ENCODE measurements around the gene TPPP3.
"Not testable (repeated sequence)": the region's sequence is repeated elsewhere in the genome, so short reads cannot be mapped to it uniquely, and the experiment has no call there.

The TPPP3 gene

DNA sequence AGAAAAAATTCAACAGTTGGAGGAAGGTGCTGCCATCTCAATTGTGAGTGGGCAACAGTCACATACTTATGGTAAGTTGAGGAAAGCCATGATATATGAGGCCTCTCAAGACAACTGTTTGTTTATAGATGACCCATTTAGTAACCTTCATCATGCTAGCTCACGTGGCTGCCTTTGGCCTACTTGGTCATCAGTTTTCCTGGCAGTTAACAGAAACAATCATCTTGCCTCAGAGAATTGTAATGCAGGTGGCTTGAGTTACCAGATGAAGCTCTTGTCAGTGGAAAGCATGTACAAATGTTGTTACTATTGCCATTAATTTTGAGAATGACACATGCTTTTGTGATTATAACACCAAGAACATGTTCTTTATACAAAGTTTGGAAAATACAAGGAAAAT lies 14.7 kb downstream of the TPPP3 start:
- Histone ChIP-seq H3K9me3 (ENCODE audit: control insufficient read depth, low read depth, low read length) (no peaks in the 10 kb centered on the region), H3K4me1 (ENCODE audit: control insufficient read depth, low read depth, low read length) (no peaks in the 10 kb centered on the region), H3K27ac (ENCODE audit: low read length) (no peak overlapping the region), H3K9ac (ENCODE audit: low read length) (no peak overlapping the region), H3K4me3 (ENCODE audit: low read length) (no peak overlapping the region), H3K36me3 (ENCODE audit: control insufficient read depth, low read depth, low read length) (no peaks in the 10 kb centered on the region), H3K27me3 (ENCODE audit: control insufficient read depth, insufficient read depth, low read length) (no peaks in the 10 kb centered on the region)

DNA sequence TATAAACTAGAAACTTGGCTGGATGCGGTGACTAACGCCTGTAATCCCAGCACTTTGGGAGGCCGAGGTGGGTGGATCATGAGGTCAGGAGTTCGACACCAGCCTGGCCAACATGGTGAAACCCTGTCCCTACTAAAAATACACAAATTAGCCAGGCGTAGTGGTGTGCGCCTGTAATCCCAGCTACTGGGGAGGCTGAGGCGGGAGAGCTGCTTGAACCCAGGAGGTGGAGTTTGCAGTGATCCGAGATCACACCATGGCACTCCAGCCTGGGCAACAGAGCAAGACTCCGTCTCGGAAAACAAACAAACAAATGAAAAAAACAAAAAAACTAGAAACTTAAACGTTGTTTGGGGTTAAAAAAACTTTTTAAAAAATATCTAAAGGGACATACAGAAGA lies 17.3 kb downstream of the TPPP3 start:
- H3K4me1 ChIP-seq (ENCODE audit: control insufficient read depth, low read depth, low read length); H3K4me3 ChIP-seq (ENCODE audit: low read length); H3K9ac ChIP-seq (ENCODE audit: low read length); H3K36me3 ChIP-seq (ENCODE audit: control insufficient read depth, low read depth, low read length); H3K27me3 ChIP-seq (ENCODE audit: control insufficient read depth, insufficient read depth, low read length); H3K9me3 ChIP-seq (ENCODE audit: control insufficient read depth, low read depth, low read length); H3K27ac ChIP-seq (ENCODE audit: low read length): not testable (repeated sequence)

GRCh38 chr16:67372664-67373063 lies 20.6 kb downstream of the TPPP3 start:
- H3K27me3 ChIP-seq (ENCODE audit: control insufficient read depth, insufficient read depth, low read length) = peaks cover 10% of the 10 kb centered on the region
- no peaks in the 10 kb centered on the region for H3K4me1 ChIP-seq (ENCODE audit: control insufficient read depth, low read depth, low read length)
- H3K9me3 ChIP-seq (ENCODE audit: control insufficient read depth, low read depth, low read length) = no peaks in the 10 kb centered on the region
- H3K4me3 ChIP-seq (ENCODE audit: low read length) = no peak overlapping the region
- H3K9ac ChIP-seq (ENCODE audit: low read length) = no peak overlapping the region
- H3K36me3 ChIP-seq (ENCODE audit: control insufficient read depth, low read depth, low read length) = no peaks in the 10 kb centered on the region
- H3K27ac ChIP-seq (ENCODE audit: low read length) = no peak overlapping the region

DNA sequence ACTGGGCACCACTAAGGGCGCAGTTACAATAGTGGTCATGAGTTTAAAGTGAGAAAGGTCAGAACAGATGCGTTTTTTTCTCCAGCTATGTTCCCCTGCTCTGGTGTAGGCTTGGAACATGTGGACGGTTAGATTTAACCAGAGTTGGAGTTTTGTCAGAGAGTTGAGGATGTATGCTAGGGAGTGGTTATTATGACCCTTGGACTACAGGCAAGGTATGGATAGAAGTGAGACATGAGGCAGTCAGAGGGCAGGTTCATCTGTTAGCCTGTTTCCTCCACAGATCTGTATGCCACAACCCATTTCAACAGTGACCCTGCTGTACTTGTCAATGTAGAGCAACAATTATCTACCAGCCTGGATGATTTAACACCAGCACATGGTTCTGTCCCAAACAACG lies 22.6 kb downstream of the TPPP3 start:
- H3K4me1 ChIP-seq (ENCODE audit: control insufficient read depth, low read depth, low read length) = no peaks in the 10 kb centered on the region
- H3K9ac ChIP-seq (ENCODE audit: low read length) = no peak overlapping the region
- no peaks in the 10 kb centered on the region for H3K9me3 ChIP-seq (ENCODE audit: control insufficient read depth, low read depth, low read length)
- H3K27ac ChIP-seq (ENCODE audit: low read length) = no peak overlapping the region
- no peaks in the 10 kb centered on the region for H3K36me3 ChIP-seq (ENCODE audit: control insufficient read depth, low read depth, low read length)
- no peak overlapping the region for H3K4me3 ChIP-seq (ENCODE audit: low read length)
- H3K27me3 ChIP-seq (ENCODE audit: control insufficient read depth, insufficient read depth, low read length) = peaks cover 15% of the 10 kb centered on the region

DNA sequence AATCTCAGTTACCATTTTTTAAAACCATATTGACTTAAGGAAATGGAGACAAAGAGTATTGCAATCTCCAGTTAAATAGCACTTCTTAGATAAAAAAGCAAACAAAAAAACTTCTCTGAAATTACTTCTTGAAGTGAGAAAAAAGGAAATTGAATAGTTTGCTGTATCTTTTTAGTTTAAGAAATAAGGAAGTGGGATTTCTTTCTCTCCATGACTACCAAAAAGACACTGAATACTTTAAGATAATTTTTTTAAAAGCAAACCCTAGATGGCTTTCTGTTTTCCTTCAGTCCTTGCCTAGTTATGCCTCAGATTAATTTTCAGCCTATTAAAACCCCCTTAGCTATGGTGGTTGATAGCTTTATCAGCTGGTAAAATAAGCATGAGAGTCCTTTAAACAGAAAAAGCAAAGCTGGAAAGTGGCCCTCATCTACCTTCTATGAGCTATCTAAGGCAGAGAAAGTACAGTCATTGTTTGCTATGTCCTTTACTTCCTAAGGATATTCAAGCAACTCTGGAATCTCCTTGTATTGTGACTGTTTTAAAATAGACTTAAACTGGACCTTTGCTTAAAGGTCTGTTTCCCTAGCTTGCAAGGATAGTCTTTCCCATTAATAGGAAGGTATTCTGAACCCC lies 28.6 kb downstream of the TPPP3 start:
- H3K36me3 ChIP-seq (ENCODE audit: control insufficient read depth, low read depth, low read length) = no peaks in the 10 kb centered on the region
- no peaks in the 10 kb centered on the region for H3K9me3 ChIP-seq (ENCODE audit: control insufficient read depth, low read depth, low read length)
- peaks cover 35% of the 10 kb centered on the region for H3K27me3 ChIP-seq (ENCODE audit: control insufficient read depth, insufficient read depth, low read length)
- no peak overlapping the region for H3K4me3 ChIP-seq (ENCODE audit: low read length)
- H3K4me1 ChIP-seq (ENCODE audit: control insufficient read depth, low read depth, low read length) = no peaks in the 10 kb centered on the region
- no peak overlapping the region for H3K9ac ChIP-seq (ENCODE audit: low read length)
- H3K27ac ChIP-seq (ENCODE audit: low read length) = no peak overlapping the region

GRCh38 chr16:67361038-67361437 lies 32.3 kb downstream of the TPPP3 start:
- Histone ChIP-seq H3K4me3 (ENCODE audit: low read length) (no peak overlapping the region), H3K9ac (ENCODE audit: low read length) (no peak overlapping the region)

DNA sequence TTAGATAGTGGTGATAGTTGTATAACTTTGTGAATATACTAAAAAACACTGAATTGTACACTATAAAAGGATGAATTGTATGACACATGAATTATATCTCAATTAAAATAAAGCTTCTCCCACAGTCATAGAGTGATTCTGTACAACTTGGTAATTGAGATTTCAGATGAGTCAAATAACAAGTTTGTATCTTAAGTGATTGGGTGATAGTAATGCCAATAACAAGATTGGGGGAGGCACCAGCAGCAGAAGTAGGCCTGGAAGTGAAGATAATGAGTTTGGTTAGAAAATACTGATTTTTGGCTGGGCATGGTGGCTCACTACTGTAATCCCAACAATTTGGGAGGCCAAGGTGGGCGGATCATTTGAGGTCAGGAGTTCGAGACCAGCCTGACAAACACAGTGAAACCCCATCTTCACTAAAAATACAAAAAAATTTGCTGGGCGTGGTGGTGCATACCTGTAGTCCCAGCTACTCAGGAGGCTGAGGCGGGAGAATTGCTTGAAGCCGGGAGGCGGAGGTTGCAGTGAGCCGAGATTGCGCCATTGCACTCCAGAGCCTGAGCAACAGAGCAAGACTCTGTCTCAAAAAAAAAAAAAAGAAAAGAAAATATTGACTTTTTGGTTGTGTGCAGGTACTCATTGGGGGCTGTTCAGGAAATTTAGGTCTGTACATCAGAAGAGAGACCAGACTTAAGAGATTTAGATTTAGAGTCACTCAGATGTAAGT lies 33.6 kb downstream of the TPPP3 start:
- not testable (repeated sequence) for H3K9me3 ChIP-seq (ENCODE audit: control insufficient read depth, low read depth, low read length); H3K4me1 ChIP-seq (ENCODE audit: control insufficient read depth, low read depth, low read length); H3K9ac ChIP-seq (ENCODE audit: low read length); H3K27ac ChIP-seq (ENCODE audit: low read length); H3K36me3 ChIP-seq (ENCODE audit: control insufficient read depth, low read depth, low read length); H3K4me3 ChIP-seq (ENCODE audit: low read length)
- peaks cover 16% of the 10 kb centered on the region for H3K27me3 ChIP-seq (ENCODE audit: control insufficient read depth, insufficient read depth, low read length)

More at GRCh38 chr16:67361038-67361437, 32.3 kb downstream of the TPPP3 start:
- Histone ChIP-seq H3K27ac (ENCODE audit: low read length) (no peak overlapping the region), H3K36me3 (ENCODE audit: control insufficient read depth, low read depth, low read length) (no peaks in the 10 kb centered on the region), H3K9me3 (ENCODE audit: control insufficient read depth, low read depth, low read length) (no peaks in the 10 kb centered on the region), H3K27me3 (ENCODE audit: control insufficient read depth, insufficient read depth, low read length) (peaks cover 24% of the 10 kb centered on the region), H3K4me1 (ENCODE audit: control insufficient read depth, low read depth, low read length) (no peaks in the 10 kb centered on the region)

DNA sequence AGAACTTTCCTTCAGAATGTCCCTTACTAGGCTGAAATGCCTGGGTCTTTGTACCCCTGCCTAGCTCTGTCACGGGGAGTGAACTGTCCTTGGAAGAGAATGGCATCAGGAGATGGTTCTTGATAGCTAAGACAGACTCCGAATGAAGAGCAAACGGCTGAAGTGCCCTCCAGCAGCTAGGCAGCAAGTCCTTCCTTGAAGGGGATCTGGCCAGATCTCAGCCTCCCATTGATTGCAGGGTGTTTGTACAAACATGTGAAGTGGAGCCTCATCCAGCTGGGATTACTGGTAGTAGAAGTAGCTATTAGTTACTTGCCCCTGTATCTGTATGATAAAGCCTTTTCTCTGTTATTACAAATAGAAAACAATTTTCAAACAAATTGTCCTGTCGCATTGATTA lies 35.7 kb downstream of the TPPP3 start:
- H3K4me3 ChIP-seq (ENCODE audit: low read length) = no peak overlapping the region
- H3K9me3 ChIP-seq (ENCODE audit: control insufficient read depth, low read depth, low read length) = no peaks in the 10 kb centered on the region
- H3K4me1 ChIP-seq (ENCODE audit: control insufficient read depth, low read depth, low read length) = no peaks in the 10 kb centered on the region
- no peaks in the 10 kb centered on the region for H3K27me3 ChIP-seq (ENCODE audit: control insufficient read depth, insufficient read depth, low read length)
- H3K9ac ChIP-seq (ENCODE audit: low read length) = no peak overlapping the region
- no peaks in the 10 kb centered on the region for H3K36me3 ChIP-seq (ENCODE audit: control insufficient read depth, low read depth, low read length)
- H3K27ac ChIP-seq (ENCODE audit: low read length) = no peak overlapping the region

GRCh38 chr16:67356396-67356795 lies 36.9 kb downstream of the TPPP3 start:
- no peak overlapping the region for H3K9ac ChIP-seq (ENCODE audit: low read length)
- no peak overlapping the region for H3K4me3 ChIP-seq (ENCODE audit: low read length)
- H3K9me3 ChIP-seq (ENCODE audit: control insufficient read depth, low read depth, low read length) = no peaks in the 10 kb centered on the region
- no peaks in the 10 kb centered on the region for H3K36me3 ChIP-seq (ENCODE audit: control insufficient read depth, low read depth, low read length)
- no peaks in the 10 kb centered on the region for H3K27me3 ChIP-seq (ENCODE audit: control insufficient read depth, insufficient read depth, low read length)
- no peak overlapping the region for H3K27ac ChIP-seq (ENCODE audit: low read length)
- no peaks in the 10 kb centered on the region for H3K4me1 ChIP-seq (ENCODE audit: control insufficient read depth, low read depth, low read length)

DNA sequence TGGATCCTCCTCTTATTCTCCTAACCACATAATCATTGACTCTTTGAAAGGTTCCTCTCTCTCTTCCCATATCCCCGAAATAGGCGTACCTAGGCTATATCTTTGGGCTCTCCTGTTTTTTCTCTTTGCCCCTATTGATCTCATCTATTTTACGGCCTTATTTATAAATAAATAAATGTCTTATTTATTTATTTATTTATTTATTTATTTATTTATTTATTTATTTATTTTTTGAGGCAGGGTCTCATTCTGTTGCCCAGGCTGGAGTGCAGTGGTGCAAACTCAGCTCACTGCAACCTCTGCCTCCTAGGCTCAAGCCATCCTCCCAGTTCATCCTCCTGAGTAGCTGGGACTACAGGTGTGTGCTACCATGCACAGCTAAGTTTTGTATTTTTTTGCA lies 40.8 kb downstream of the TPPP3 start:
- H3K9me3 ChIP-seq (ENCODE audit: control insufficient read depth, low read depth, low read length); H3K27me3 ChIP-seq (ENCODE audit: control insufficient read depth, insufficient read depth, low read length); H3K9ac ChIP-seq (ENCODE audit: low read length); H3K27ac ChIP-seq (ENCODE audit: low read length); H3K4me1 ChIP-seq (ENCODE audit: control insufficient read depth, low read depth, low read length); H3K4me3 ChIP-seq (ENCODE audit: low read length); H3K36me3 ChIP-seq (ENCODE audit: control insufficient read depth, low read depth, low read length): not testable (repeated sequence)

GRCh38 chr16:67350324-67350723 lies 43.0 kb downstream of the TPPP3 start:
- H3K4me1 ChIP-seq (ENCODE audit: control insufficient read depth, low read depth, low read length) = no peaks in the 10 kb centered on the region
- H3K27ac ChIP-seq (ENCODE audit: low read length) = no peak overlapping the region
- no peaks in the 10 kb centered on the region for H3K9me3 ChIP-seq (ENCODE audit: control insufficient read depth, low read depth, low read length)
- no peak overlapping the region for H3K4me3 ChIP-seq (ENCODE audit: low read length)
- H3K36me3 ChIP-seq (ENCODE audit: control insufficient read depth, low read depth, low read length) = no peaks in the 10 kb centered on the region
- no peak overlapping the region for H3K9ac ChIP-seq (ENCODE audit: low read length)
- H3K27me3 ChIP-seq (ENCODE audit: control insufficient read depth, insufficient read depth, low read length) = no peaks in the 10 kb centered on the region

DNA sequence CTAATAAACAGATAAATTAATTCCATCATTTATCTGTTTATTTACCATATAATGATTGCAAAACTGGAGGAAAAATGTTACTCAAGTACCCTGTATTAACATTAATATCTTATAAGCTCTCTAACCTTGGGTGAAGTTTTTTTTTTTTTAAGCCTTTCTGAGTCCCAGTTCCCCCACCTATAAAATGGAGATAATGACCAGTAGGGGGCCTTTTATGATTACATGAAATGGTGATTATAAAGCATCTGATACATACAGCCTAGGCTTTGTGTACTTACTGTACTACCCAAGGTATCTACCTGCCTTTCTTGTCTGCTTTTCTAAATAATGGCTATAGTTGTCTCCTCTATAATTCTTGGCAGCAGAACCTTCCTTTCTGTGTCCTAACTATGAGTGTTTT lies 44.1 kb downstream of the TPPP3 start:
- H3K4me3 ChIP-seq (ENCODE audit: low read length) = no peak overlapping the region
- H3K9me3 ChIP-seq (ENCODE audit: control insufficient read depth, low read depth, low read length) = no peaks in the 10 kb centered on the region
- H3K36me3 ChIP-seq (ENCODE audit: control insufficient read depth, low read depth, low read length) = no peaks in the 10 kb centered on the region
- no peak overlapping the region for H3K27ac ChIP-seq (ENCODE audit: low read length)
- no peaks in the 10 kb centered on the region for H3K4me1 ChIP-seq (ENCODE audit: control insufficient read depth, low read depth, low read length)
- no peaks in the 10 kb centered on the region for H3K27me3 ChIP-seq (ENCODE audit: control insufficient read depth, insufficient read depth, low read length)
- H3K9ac ChIP-seq (ENCODE audit: low read length) = no peak overlapping the region
